ENCODE data around the gene ABLIM2. TPM values are rescaled to one million over a fixed set of nuclear protein-coding genes. Genes with fewer than 3 reads are reported as not detected.

The ABLIM2 gene
- total RNA-seq, 2 donors from 2014 or later, result 2.6 to 7.3 TPM

- TF ChIP-seq POLR2AphosphoS5 (IDR thresholded peaks at IDR 0.05), result peak; percentile 20
- TF ChIP-seq CTCF (IDR thresholded peaks at IDR 0.05), result peak; percentile 79 to 90 (median 83)
- no peak for TF ChIP-seq POLR2A (IDR thresholded peaks at IDR 0.05)
- 52% methylated on average over 10 of the region's 10 CpGs for WGBS
- no peaks in the 10 kb centered on the region for H3K36me3 ChIP-seq
- DNase-seq (ENCODE audit: low spot score), result peak; percentile 68
- no peak overlapping the region for H3K27ac ChIP-seq
- intact Hi-C loops (cut with DNase I), result loop anchor here (1.0 to 10.0 kb wide), 5 partner anchors 50 to 793 kb away; partner anchors contain the start of genes AFAP1 and SORCS2
- H3K4me3 ChIP-seq, result no peak overlapping the region
- H3K9me3 ChIP-seq, result no peaks in the 10 kb centered on the region
- no peaks in the 10 kb centered on the region for H3K4me1 ChIP-seq (replicated peaks)
- no peaks in the 10 kb centered on the region for H3K27me3 ChIP-seq (replicated peaks; ENCODE audit: insufficient read depth)
Measured at GRCh38 chr4:7987148-7987989, 171.2 kb downstream of the ABLIM2 start.

GRCh38 chr4:7985891-7986441 lies 172.6 kb downstream of the ABLIM2 start:
- no peak overlapping the region for H3K4me3 ChIP-seq
- H3K27ac ChIP-seq, result no peak overlapping the region
- H3K27me3 ChIP-seq (replicated peaks; ENCODE audit: insufficient read depth), result no peaks in the 10 kb centered on the region
- no peaks in the 10 kb centered on the region for H3K9me3 ChIP-seq
- DNase-seq (ENCODE audit: low spot score), result no peak
- intact Hi-C loops (cut with DNase I), result loop anchor here (5.0 to 10.0 kb wide), 4 partner anchors 49 to 791 kb away; partner anchors contain the start of genes AFAP1 and SORCS2
- 39% methylated on average over 21 of the region's 21 CpGs for WGBS
- no peaks in the 10 kb centered on the region for H3K4me1 ChIP-seq (replicated peaks)
- H3K36me3 ChIP-seq, result no peaks in the 10 kb centered on the region
- TF ChIP-seq CTCF (IDR thresholded peaks at IDR 0.05) (no peak), POLR2A (IDR thresholded peaks at IDR 0.05) (no peak), POLR2AphosphoS5 (IDR thresholded peaks at IDR 0.05) (no peak)

GRCh38 chr4:7985072-7985471 lies 173.5 kb downstream of the ABLIM2 start:
- Histone ChIP-seq H3K4me1 (replicated peaks) (no peaks in the 10 kb centered on the region), H3K36me3 (no peaks in the 10 kb centered on the region), H3K27ac (no peak overlapping the region), H3K4me3 (no peak overlapping the region), H3K9me3 (no peaks in the 10 kb centered on the region), H3K27me3 (replicated peaks; ENCODE audit: insufficient read depth) (no peaks in the 10 kb centered on the region)
- 91% methylated on average over 12 of the region's 12 CpGs for WGBS
- no peak for TF ChIP-seq CTCF (IDR thresholded peaks at IDR 0.05)
- intact Hi-C loops (cut with DNase I), result loop anchor here (5.0 to 10.0 kb wide), 4 partner anchors 48 to 790 kb away; partner anchors contain the start of genes AFAP1 and SORCS2
- no peak for DNase-seq (ENCODE audit: low spot score)

- 91% methylated on average over 30 of the region's 31 CpGs for WGBS
- H3K9me3 ChIP-seq, result no peaks in the 10 kb centered on the region
- H3K36me3 ChIP-seq, result no peaks in the 10 kb centered on the region
- TF ChIP-seq POLR2AphosphoS5 (IDR thresholded peaks at IDR 0.05) (no peak), CTCF (IDR thresholded peaks at IDR 0.05) (no peak), POLR2A (IDR thresholded peaks at IDR 0.05) (no peak)
- H3K27me3 ChIP-seq (replicated peaks; ENCODE audit: insufficient read depth), result no peaks in the 10 kb centered on the region
- H3K4me1 ChIP-seq (replicated peaks), result no peaks in the 10 kb centered on the region
- intact Hi-C loops (cut with DNase I), result loop anchor here (10.0 kb wide), 1 partner anchor 790 kb away; the partner anchor contains the start of gene SORCS2
- no peak overlapping the region for H3K4me3 ChIP-seq
- no peak overlapping the region for H3K27ac ChIP-seq
- no peak for DNase-seq (ENCODE audit: low spot score)
Measured at GRCh38 chr4:7984286-7984925, 174.2 kb downstream of the ABLIM2 start.
